H9 (cell line): ENCODE results near the gene SMIM10L1. TPM values are rescaled to one million over a fixed set of nuclear protein-coding genes. Genes with fewer than 3 reads are reported as not detected.
A peak's percentile ranks its signal among the peaks of the same experiment; 100 is the strongest.

Experiments
- DNase-seq: peaks from one replicate; pipeline ENCODE4 v3.0.0-alpha.2; 2017
- H2AFZ ChIP-seq: one replicate; pipeline ENCODE4 v1.6.1; 2013; ENCODE audit warnings: mild to moderate bottlenecking, low read length, control low read depth, moderate library complexity
- H2AK5ac ChIP-seq: 2 replicates; pipeline ENCODE4 v1.6.1; 2013; ENCODE audit warnings: low read length, control low read depth, mixed read lengths; ENCODE audit not compliant: insufficient read length
- H2BK120ac ChIP-seq: one replicate; pipeline ENCODE4 v1.6.1; 2013; ENCODE audit warnings: low read depth, mild to moderate bottlenecking, low read length, control low read depth, inconsistent platforms; ENCODE audit not compliant: poor library complexity, severe bottlenecking
- H2BK12ac ChIP-seq: 2 replicates; pipeline ENCODE4 v1.6.1; 2013; ENCODE audit warnings: low read length, control low read depth, mixed read lengths, low read depth; ENCODE audit not compliant: insufficient read length
- H2BK15ac ChIP-seq: 2 replicates; pipeline ENCODE4 v1.6.1; 2013; ENCODE audit warnings: low read depth, low read length, control low read depth
- H2BK20ac ChIP-seq: one replicate; pipeline ENCODE4 v1.6.1; 2013; ENCODE audit warnings: low read depth, mild to moderate bottlenecking, low read length, control low read depth, inconsistent platforms; ENCODE audit not compliant: poor library complexity, severe bottlenecking
- H2BK5ac ChIP-seq: 2 replicates; pipeline ENCODE4 v1.6.1; 2013; ENCODE audit warnings: low read length, control low read depth, mixed read lengths; ENCODE audit not compliant: insufficient read length
- H3K14ac ChIP-seq: 2 replicates; pipeline ENCODE4 v1.6.1; 2013; ENCODE audit warnings: low read length, control low read depth; ENCODE audit not compliant: insufficient read depth
- H3K18ac ChIP-seq: 2 replicates; pipeline ENCODE4 v1.6.1; 2013; ENCODE audit warnings: low read depth, mild to moderate bottlenecking, mixed read lengths, low read length, control low read depth; ENCODE audit not compliant: insufficient read length
- H3K23ac ChIP-seq: 2 replicates; pipeline ENCODE4 v1.6.1; 2013; ENCODE audit warnings: low read length, control low read depth, mixed read lengths, low read depth; ENCODE audit not compliant: insufficient read length
- H3K23me2 ChIP-seq: 2 replicates; pipeline ENCODE4 v1.6.1; 2013; ENCODE audit warnings: low read depth, mild to moderate bottlenecking, mixed read lengths, low read length, control low read depth; ENCODE audit not compliant: insufficient read length, poor library complexity, severe bottlenecking
- H3K27ac ChIP-seq: 2 replicates; pipeline ENCODE4 v1.5.1; 2013; ENCODE audit warnings: low read length, control low read depth, mixed read lengths, low read depth; ENCODE audit not compliant: insufficient read length
- H3K27me3 ChIP-seq: 2 replicates; pipeline ENCODE4 v1.6.1; 2013; ENCODE audit warnings: low read length, control low read depth, inconsistent platforms; ENCODE audit not compliant: insufficient read depth
- H3K4ac ChIP-seq: 2 replicates; pipeline ENCODE4 v1.6.1; 2013; ENCODE audit warnings: low read depth, mild to moderate bottlenecking, control low read depth, inconsistent platforms, low read length, moderate library complexity
- H3K4me1 ChIP-seq: 2 replicates; pipeline ENCODE4 v1.6.1; 2013; ENCODE audit warnings: low read length, control low read depth, inconsistent platforms; ENCODE audit not compliant: insufficient read depth
- H3K4me2 ChIP-seq: 2 replicates; pipeline ENCODE4 v1.6.1; 2013; ENCODE audit warnings: low read length, control low read depth, mixed read lengths; ENCODE audit not compliant: insufficient read length, insufficient read depth
- H3K56ac ChIP-seq: 2 replicates; pipeline ENCODE4 v1.6.1; 2013; ENCODE audit warnings: low read depth, mild to moderate bottlenecking, mixed read lengths, low read length, control low read depth; ENCODE audit not compliant: insufficient read length
- H3K79me1 ChIP-seq: 2 replicates; pipeline ENCODE4 v1.6.1; 2013; ENCODE audit warnings: low read depth, mild to moderate bottlenecking, moderate library complexity, low read length, control low read depth, inconsistent platforms; ENCODE audit not compliant: insufficient read depth, poor library complexity, severe bottlenecking
- H3K79me2 ChIP-seq: 2 replicates; pipeline ENCODE4 v1.6.1; 2013; ENCODE audit warnings: low read length, control low read depth, inconsistent platforms; ENCODE audit not compliant: insufficient read depth
- H3K9ac ChIP-seq: 2 replicates; pipeline ENCODE4 v1.6.1; 2013; ENCODE audit warnings: low read length, control low read depth, mixed read lengths; ENCODE audit not compliant: insufficient read length; ENCODE audit errors: extremely low read depth
- H3K9me3 ChIP-seq: one replicate; pipeline ENCODE4 v1.6.1; 2013; ENCODE audit warnings: low read depth, low read length, inconsistent platforms; ENCODE audit not compliant: control insufficient read depth
- H3T11ph ChIP-seq: one replicate; pipeline ENCODE4 v1.6.1; 2013; ENCODE audit warnings: mild to moderate bottlenecking, low read length, control low read depth, inconsistent platforms
- H4K20me1 ChIP-seq: one replicate; pipeline ENCODE4 v1.6.1; 2013; ENCODE audit not compliant: control insufficient read depth, insufficient read length, insufficient read depth
- H4K5ac ChIP-seq: 2 replicates; pipeline ENCODE4 v1.6.1; 2013; ENCODE audit warnings: low read depth, mild to moderate bottlenecking, mixed read lengths, low read length, control low read depth; ENCODE audit not compliant: insufficient read length
- H4K8ac ChIP-seq: replicated peaks from 2 replicates; pipeline ENCODE4 v1.6.1; 2013; ENCODE audit warnings: low read length, control low read depth, mixed read lengths, low read depth; ENCODE audit not compliant: insufficient read length
- H4K91ac ChIP-seq: 2 replicates; pipeline ENCODE4 v1.6.1; 2013; ENCODE audit warnings: low read depth, mild to moderate bottlenecking, moderate library complexity, mixed read lengths, low read length, control low read depth; ENCODE audit not compliant: insufficient read length
- H3K27ac Mint-ChIP-seq, 3 experiments: 2 replicates in 2 of 3; 3 replicates in 1 of 3; pipeline ENCODE4 v1.8.0; 2020 to 2021; ENCODE audit warnings: mixed read lengths in 3 of 3, mild to moderate bottlenecking in 1 of 3, moderate library complexity in 1 of 3
- H3K27me3 Mint-ChIP-seq: 2 replicates; pipeline ENCODE4 v1.8.0; 2021; ENCODE audit warnings: low read depth, mild to moderate bottlenecking, moderate library complexity, mixed read lengths
- H3K36me3 Mint-ChIP-seq, 3 experiments: 2 replicates in 2 of 3; 3 replicates in 1 of 3; pipeline ENCODE4 v1.8.0; 2020 to 2021; ENCODE audit warnings: low read depth in 3 of 3, mixed read lengths in 3 of 3; ENCODE audit not compliant: insufficient read depth in 1 of 3
- H3K4me1 Mint-ChIP-seq, 2 experiments: 2 replicates each; pipeline ENCODE4 v1.8.0; 2020; ENCODE audit warnings: mixed read lengths in 2 of 2
- H3K4me3 Mint-ChIP-seq, 2 experiments: 2 replicates in 1 of 2; 3 replicates in 1 of 2; pipeline ENCODE4 v1.8.0; 2020 to 2021; ENCODE audit warnings: mild to moderate bottlenecking in 2 of 2, mixed read lengths in 2 of 2, moderate library complexity in 1 of 2
- H3K9me3 Mint-ChIP-seq, 2 experiments: 2 replicates in 1 of 2; 3 replicates in 1 of 2; pipeline ENCODE4 v1.8.0; 2020; ENCODE audit warnings: mild to moderate bottlenecking in 2 of 2, mixed read lengths in 2 of 2, moderate library complexity in 1 of 2
- WGBS: extraction: QIAGEN DNeasy Blood & Tissue Kit; methylation state at CpG from one replicate; pipeline ENCODE4 v1.1.7; 2013; ENCODE audit warnings: missing lambda C conversion rate, low lambda C conversion rate, mixed read lengths; ENCODE audit not compliant: insufficient read length; ENCODE audit errors: extremely low coverage; 5-methylcytosine and 5-hydroxymethylcytosine counted together
- total RNA-seq: library from RNA; stranded (reverse); gene quantifications from 2 replicates; pipeline ENCODE4 v1.2.1, GENCODE V29; 2021
- TF ChIP-seq, protein P1 (sequence below): fragments of 200-600 bp; sonication (generic); conservative IDR thresholded peaks from 3 replicates; pipeline ENCODE4 v1.8.0; 2021; ENCODE audit warnings: antibody characterized with exemption, mild to moderate bottlenecking

The SMIM10L1 gene
- total RNA-seq, 1 experiment from 2014 or later = 12.2 TPM

- H3K27me3 Mint-ChIP-seq = no peaks in the 10 kb centered on the region
Measured at GRCh38 chr12:11170810-11171144, 217 bp upstream of the SMIM10L1 start.

More at GRCh38 chr12:11170810-11171144, 217 bp upstream of the SMIM10L1 start:
- Histone ChIP-seq H3K23ac (no peak overlapping the region), H3K79me2 (peaks cover 25% of the 10 kb centered on the region), H4K5ac (no peak overlapping the region), H2AFZ (no peak overlapping the region), H4K91ac (no peak overlapping the region), H3K27me3 (no peaks in the 10 kb centered on the region), H3T11ph (no peak overlapping the region), H3K56ac (no peak overlapping the region), H3K18ac (no peak overlapping the region), H3K9me3 (no peaks in the 10 kb centered on the region), H3K4me2 (peak overlapping the region; percentile 89), H3K9ac (peak overlapping the region; percentile 100), H4K8ac (no peak overlapping the region), H2AK5ac (no peak overlapping the region), H4K20me1 (no peaks in the 10 kb centered on the region), H3K4ac (no peak overlapping the region), H3K23me2 (no peaks in the 10 kb centered on the region), H2BK120ac (no peak overlapping the region), H3K4me1 (peaks cover 2% of the 10 kb centered on the region; the same call in 1 of the 2 replicates), H3K79me1 (peaks cover 8% of the 10 kb centered on the region), H3K14ac (no peak overlapping the region), H2BK15ac (no peak overlapping the region), H3K27ac (no peak overlapping the region), H2BK20ac (no peak overlapping the region), H2BK12ac (no peak overlapping the region), H2BK5ac (no peak overlapping the region)
- Mint-ChIP-seq H3K36me3 (peaks cover 15 to 34% (median 30%) of the 10 kb centered on the region in 3 experiments; a peak in 6 of 7 replicates), H3K4me3 (peak overlapping the region; percentile 96 to 98), H3K27ac (peak overlapping the region; percentile 35 to 88 (median 62); a peak in 3 of 7 replicates), H3K4me1 (peaks cover 34 to 39% of the 10 kb centered on the region in 2 experiments), H3K9me3 (no peaks in the 10 kb centered on the region)
- TF ChIP-seq, protein P1, sequence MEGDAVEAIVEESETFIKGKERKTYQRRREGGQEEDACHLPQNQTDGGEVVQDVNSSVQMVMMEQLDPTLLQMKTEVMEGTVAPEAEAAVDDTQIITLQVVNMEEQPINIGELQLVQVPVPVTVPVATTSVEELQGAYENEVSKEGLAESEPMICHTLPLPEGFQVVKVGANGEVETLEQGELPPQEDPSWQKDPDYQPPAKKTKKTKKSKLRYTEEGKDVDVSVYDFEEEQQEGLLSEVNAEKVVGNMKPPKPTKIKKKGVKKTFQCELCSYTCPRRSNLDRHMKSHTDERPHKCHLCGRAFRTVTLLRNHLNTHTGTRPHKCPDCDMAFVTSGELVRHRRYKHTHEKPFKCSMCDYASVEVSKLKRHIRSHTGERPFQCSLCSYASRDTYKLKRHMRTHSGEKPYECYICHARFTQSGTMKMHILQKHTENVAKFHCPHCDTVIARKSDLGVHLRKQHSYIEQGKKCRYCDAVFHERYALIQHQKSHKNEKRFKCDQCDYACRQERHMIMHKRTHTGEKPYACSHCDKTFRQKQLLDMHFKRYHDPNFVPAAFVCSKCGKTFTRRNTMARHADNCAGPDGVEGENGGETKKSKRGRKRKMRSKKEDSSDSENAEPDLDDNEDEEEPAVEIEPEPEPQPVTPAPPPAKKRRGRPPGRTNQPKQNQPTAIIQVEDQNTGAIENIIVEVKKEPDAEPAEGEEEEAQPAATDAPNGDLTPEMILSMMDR = no peak
- DNase-seq = no peak
- no CpG with 5 or more reads among the region's 4 CpGs for WGBS
